ENCODE results near the gene SLC4A1. TPM values are rescaled to one million over a fixed set of nuclear protein-coding genes. Genes with fewer than 3 reads are reported as not detected.

The SLC4A1 gene
- polyA plus RNA-seq, 2 of the 4 experiments (the other 2 are of a cell fraction): not detected

GRCh38 chr17:44217738-44218343 is 50.1 kb downstream of the SLC4A1 start:
- no peak for DNase-seq (ENCODE audit: low read depth in 1 of 2, low spot score in 1 of 2)
- Histone ChIP-seq H3K4me2 (peak overlapping the region; percentile 86), H3K4me1 (peaks cover 18% of the 10 kb centered on the region), H3K27ac (peak overlapping the region; percentile 97 to 99), H3K9me3 (no peaks in the 10 kb centered on the region), H3K4me3 (peak overlapping the region; percentile 89)
- 2% methylated on average over 10 of the region's 10 CpGs for WGBS (ENCODE audit: missing lambda C conversion rate)
- FAIRE-seq: no peak
- POLR2A ChIA-PET: interaction anchor here (0.6 to 1.3 kb wide), 10 partner anchors 11 to 286 kb away, joined by 3 to 6 read pairs (median 4); partner anchors contain the start of genes GPATCH8 and TMUB2
- CTCF ChIA-PET: interaction anchor here (0.6 to 11.1 kb wide), 17 partner anchors 9 to 207 kb away, joined by 3 to 246 read pairs (median 4); partner anchors contain the start of gene GRN
- ATAC-seq: no peak
- no peak for TF ChIP-seq JUN (IDR thresholded peaks at IDR 0.05)
- no peak for TF ChIP-seq TP53 (CRISPR knock-in tag; IDR thresholded peaks at IDR 0.05)
- TF ChIP-seq POLR2A (IDR thresholded peaks at IDR 0.05; ENCODE audit: low read length): 0 out of 2 replicates have a peak, but pooled peaks have one; percentile 15
- no peak for TF ChIP-seq ATOH8 (CRISPR knock-in tag; IDR thresholded peaks at IDR 0.05; ENCODE audit: low read depth)
- no peak for TF ChIP-seq ZC3H11A (IDR thresholded peaks at IDR 0.05)
- no peak for TF ChIP-seq KDM1A (IDR thresholded peaks at IDR 0.05; ENCODE audit: low read depth)
- TF ChIP-seq SREBF2 (IDR thresholded peaks at IDR 0.05): no peak
- no peak for TF ChIP-seq MAFK (IDR thresholded peaks at IDR 0.05; ENCODE audit: partially characterized antibody)

- Histone ChIP-seq H3K9me3 (no peaks in the 10 kb centered on the region), H3K4me1 (peaks cover 11% of the 10 kb centered on the region), H3K4me2 (peak overlapping the region; percentile 86; the same call in 1 of the 3 replicates), H3K4me3 (no peak overlapping the region), H3K27ac (no peak overlapping the region)
- ATAC-seq (no peak), DNase-seq (ENCODE audit: low read depth in 1 of 2, low spot score in 1 of 2) (no peak), FAIRE-seq (no peak)
- WGBS (ENCODE audit: missing lambda C conversion rate): 85% methylated on average over 5 of the region's 5 CpGs
- TF ChIP-seq ZNF302 (CRISPR knock-in tag; IDR thresholded peaks at IDR 0.05) (no peak), E2F6 (IDR thresholded peaks at IDR 0.05; ENCODE audit: borderline replicate concordance, low read depth) (no peak)
- CTCF ChIA-PET: interaction anchor here (0.7 to 11.1 kb wide), 11 partner anchors 8 to 150 kb away, joined by 3 to 246 read pairs (median 5); partner anchors contain the start of gene GRN
- POLR2A ChIA-PET: no interaction called here
These were observed 51.2 kb downstream of the SLC4A1 start for GRCh38 chr17:44216694-44217093.

GRCh38 chr17:44216173-44216572 is 51.8 kb downstream of the SLC4A1 start:
- ATAC-seq (no peak), DNase-seq (ENCODE audit: low read depth in 1 of 2, low spot score in 1 of 2) (no peak), FAIRE-seq (no peak)
- H3K4me1 ChIP-seq: peaks cover 11% of the 10 kb centered on the region
- H3K4me3 ChIP-seq: no peak overlapping the region
- H3K4me2 ChIP-seq: no peak overlapping the region
- no peaks in the 10 kb centered on the region for H3K9me3 ChIP-seq
- no peak overlapping the region for H3K27ac ChIP-seq
- TF ChIP-seq HES2 (IDR thresholded peaks at IDR 0.05): no peak
- TF ChIP-seq CEBPB (IDR thresholded peaks at IDR 0.05): no peak
- TF ChIP-seq REST (IDR thresholded peaks at IDR 0.05): no peak
- no peak for TF ChIP-seq HOXA7 (CRISPR knock-in tag; IDR thresholded peaks at IDR 0.05)
- TF ChIP-seq MAX (IDR thresholded peaks at IDR 0.05): no peak
- no peak for TF ChIP-seq EHF (CRISPR knock-in tag; IDR thresholded peaks at IDR 0.05)
- TF ChIP-seq RNF2 (IDR thresholded peaks at IDR 0.05; ENCODE audit: borderline replicate concordance, low read depth): no peak
- TF ChIP-seq PHF8 (IDR thresholded peaks at IDR 0.05; ENCODE audit: borderline replicate concordance, low read depth): no peak
- TF ChIP-seq ZFP36 (IDR thresholded peaks at IDR 0.05; ENCODE audit: borderline replicate concordance, partially characterized antibody): no peak
- no peak for TF ChIP-seq JUN (IDR thresholded peaks at IDR 0.05)
- TF ChIP-seq ATOH8 (CRISPR knock-in tag; IDR thresholded peaks at IDR 0.05; ENCODE audit: low read depth): no peak
- TF ChIP-seq MYC (IDR thresholded peaks at IDR 0.05; ENCODE audit: borderline replicate concordance, low read length): no peak
- no peak for TF ChIP-seq RARB (CRISPR knock-in tag; IDR thresholded peaks at IDR 0.05)
- no peak for TF ChIP-seq HOXB13 (CRISPR knock-in tag; IDR thresholded peaks at IDR 0.05; ENCODE audit: low read depth)
- no peak for TF ChIP-seq ESRRA (IDR thresholded peaks at IDR 0.05; ENCODE audit: borderline replicate concordance, low read length)
- TF ChIP-seq ZC3H11A (IDR thresholded peaks at IDR 0.05): no peak
- ChIA-PET POLR2A (no interaction called here), CTCF (interaction anchor here (1.1 to 11.1 kb wide), 7 partner anchors 7 to 151 kb away, joined by 3 to 246 read pairs (median 9); partner anchors contain the start of gene GRN)
- WGBS (ENCODE audit: missing lambda C conversion rate): 93% methylated on average over 5 of the region's 5 CpGs
